ENCODE measurements around the gene HOXC12.

Gene HOXC12

DNA sequence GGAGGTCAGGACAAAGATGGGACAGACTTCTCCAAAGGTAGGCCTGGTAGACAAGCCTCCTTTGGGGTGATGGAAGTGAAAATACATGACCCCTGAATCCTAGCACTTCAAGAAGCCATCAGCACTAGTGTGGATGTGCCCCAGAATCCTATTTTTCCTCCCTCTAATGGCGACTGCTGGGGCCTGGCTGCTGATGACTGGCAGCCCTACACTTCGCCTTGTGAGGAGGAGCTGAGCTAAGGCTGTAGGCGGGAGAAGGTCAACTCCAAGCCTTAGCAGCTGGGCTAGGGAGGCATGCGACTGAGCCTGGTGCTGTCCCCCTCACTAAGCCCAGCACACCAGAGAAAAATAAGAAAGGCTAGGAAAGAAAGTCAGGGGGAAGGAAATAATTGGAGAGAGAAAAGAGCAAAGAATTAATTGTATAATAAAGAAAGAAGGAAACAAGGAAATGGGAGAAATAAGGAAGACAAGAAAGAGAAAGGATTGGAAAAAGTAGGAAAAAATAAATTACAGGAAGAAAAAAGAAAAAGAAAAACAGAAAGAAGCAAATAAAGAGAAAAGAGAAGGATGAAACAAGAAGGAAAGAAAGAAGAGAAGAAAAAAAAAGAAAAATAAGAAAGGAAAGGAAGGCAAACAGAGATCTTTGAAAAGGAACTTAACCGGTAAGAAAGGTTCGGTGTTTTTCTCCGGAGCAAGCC lies 25.6 kb downstream of the HOXC12 start:
- TF ChIP-seq, protein P1, sequence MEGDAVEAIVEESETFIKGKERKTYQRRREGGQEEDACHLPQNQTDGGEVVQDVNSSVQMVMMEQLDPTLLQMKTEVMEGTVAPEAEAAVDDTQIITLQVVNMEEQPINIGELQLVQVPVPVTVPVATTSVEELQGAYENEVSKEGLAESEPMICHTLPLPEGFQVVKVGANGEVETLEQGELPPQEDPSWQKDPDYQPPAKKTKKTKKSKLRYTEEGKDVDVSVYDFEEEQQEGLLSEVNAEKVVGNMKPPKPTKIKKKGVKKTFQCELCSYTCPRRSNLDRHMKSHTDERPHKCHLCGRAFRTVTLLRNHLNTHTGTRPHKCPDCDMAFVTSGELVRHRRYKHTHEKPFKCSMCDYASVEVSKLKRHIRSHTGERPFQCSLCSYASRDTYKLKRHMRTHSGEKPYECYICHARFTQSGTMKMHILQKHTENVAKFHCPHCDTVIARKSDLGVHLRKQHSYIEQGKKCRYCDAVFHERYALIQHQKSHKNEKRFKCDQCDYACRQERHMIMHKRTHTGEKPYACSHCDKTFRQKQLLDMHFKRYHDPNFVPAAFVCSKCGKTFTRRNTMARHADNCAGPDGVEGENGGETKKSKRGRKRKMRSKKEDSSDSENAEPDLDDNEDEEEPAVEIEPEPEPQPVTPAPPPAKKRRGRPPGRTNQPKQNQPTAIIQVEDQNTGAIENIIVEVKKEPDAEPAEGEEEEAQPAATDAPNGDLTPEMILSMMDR (IDR thresholded peaks at IDR 0.05; ENCODE audit: low read depth, low read length): no peak
- DNase-seq (ENCODE audit: extremely low read depth, low read depth): no peak

DNA sequence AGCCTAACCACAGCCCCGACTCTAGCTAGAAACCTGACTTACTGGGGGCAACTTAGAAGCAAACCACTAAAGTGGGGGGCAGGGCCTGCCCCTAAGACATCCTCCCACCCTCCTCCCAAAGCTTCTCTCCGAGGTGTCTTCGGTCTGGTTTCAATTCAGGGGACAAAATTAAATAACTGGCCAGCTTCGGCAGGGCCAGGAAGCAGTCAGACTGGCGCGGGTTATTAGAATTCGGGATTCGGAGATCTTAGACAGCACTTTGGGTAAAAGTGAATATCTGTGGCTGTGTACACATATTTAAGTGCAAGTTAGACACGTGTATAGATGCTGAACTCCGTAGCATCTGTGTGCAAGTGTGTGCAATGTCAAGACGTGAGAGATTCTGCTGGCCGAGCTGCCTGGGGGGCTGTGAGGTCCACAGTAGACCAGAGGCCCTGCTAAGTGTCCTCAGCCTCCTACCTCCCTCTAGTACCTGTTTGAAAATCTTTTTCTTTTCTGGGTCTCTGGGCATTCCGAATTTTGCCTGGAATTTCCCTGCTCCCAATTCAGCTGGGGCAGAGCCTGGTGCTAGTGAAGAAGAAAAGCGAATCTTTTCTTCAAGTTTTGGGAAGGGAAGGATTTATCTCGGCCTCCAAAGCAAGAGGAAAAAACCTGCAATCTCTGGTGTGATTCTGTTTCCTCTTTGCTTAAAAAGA lies 26.2 kb downstream of the HOXC12 start:
- TF ChIP-seq, protein P1 (IDR thresholded peaks at IDR 0.05; ENCODE audit: low read depth, low read length): no peak
- DNase-seq (ENCODE audit: extremely low read depth, low read depth): no peak

DNA sequence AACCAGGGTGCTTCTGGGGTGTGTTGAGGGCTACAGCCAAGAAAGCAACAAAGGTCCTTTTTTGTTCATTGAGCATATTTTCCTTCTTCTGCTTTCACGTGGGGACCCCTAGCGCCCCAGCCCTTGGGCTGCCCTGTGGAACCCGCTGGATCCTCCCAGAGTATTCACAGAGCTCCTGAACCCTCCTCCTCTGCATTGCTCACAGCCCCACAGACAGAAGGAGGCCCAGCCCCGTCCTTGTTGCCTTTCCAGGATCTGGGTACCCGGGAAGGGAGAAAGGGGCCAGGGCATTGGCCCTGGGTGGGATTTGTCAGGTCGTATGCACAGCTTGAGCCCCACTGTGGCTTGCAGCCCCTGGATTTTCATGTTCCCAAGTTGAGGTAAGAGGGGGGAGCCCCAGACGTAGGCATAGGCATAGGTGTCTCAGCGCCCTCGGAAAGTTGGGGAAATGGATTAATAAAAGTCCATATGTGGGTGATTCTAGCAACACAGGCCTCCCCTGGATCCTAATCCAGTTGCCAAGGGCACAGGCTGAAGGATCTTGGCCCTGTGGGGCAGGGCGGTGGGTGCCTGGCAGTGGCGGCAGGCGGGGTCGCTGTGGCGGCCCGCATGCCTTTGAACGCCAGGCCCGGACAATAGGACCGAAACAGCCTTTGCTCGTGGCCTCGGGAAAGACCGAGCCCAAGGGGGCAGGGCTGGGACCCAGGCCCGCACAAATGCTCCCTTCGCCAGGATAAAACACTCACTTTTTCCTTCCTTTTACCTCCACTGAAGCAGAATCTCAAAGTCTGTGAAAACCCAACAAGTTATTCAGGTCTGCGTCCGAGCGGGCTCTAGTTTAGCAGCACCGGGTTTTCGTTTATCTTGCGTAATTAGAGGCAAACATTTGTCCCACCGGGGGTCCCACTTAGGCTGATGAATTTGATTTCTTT lies 27.2 kb downstream of the HOXC12 start:
- DNase-seq (ENCODE audit: extremely low read depth, low read depth): no peak
- TF ChIP-seq, protein P1 (IDR thresholded peaks at IDR 0.05; ENCODE audit: low read depth, low read length): no peak

DNA sequence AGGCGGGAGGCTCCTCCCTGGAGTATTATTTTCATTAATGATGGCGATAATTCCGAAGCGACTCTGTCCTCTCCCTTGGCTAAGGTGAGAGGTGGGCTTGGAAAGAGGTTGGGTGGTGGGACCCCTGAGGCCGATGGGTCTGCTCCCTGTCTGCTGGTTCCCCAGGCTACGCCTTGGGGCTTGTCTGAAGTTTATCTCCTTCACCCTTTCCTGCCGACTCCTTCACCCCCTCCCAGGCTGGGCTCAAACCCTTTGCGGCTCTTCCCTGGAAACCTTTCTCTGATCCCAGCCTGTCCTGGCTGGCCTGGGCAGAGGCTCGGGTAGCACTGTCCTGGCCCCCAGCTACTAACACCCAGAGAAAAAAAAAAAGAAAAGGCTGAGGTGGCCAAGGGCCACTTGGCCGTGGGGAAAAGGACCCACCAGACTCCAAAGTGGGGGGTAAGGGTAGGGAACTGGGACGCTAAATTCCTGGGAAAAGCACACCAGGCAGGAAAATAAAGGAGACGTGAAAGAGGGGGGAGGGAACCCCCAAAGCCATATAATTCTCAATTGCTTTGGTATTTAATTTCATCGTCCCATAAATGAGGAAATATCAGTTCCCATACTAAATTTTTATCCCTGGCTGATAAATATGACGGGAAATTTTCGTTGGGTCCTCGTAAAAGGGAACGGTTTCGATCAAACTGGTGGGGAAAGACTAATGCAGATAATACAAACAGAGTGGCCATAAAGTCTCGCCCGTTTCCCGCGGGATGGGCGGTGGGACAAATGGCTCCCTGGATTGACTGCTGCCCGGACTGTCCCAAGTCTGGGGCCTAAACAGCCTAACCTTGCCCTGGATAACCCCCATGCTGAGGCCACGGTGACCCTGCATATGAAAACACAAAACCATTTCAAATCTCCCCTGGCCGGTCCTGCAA lies 28.2 kb downstream of the HOXC12 start:
- no peak for DNase-seq (ENCODE audit: extremely low read depth, low read depth)
- TF ChIP-seq, protein P1 (IDR thresholded peaks at IDR 0.05; ENCODE audit: low read depth, low read length): no peak

DNA sequence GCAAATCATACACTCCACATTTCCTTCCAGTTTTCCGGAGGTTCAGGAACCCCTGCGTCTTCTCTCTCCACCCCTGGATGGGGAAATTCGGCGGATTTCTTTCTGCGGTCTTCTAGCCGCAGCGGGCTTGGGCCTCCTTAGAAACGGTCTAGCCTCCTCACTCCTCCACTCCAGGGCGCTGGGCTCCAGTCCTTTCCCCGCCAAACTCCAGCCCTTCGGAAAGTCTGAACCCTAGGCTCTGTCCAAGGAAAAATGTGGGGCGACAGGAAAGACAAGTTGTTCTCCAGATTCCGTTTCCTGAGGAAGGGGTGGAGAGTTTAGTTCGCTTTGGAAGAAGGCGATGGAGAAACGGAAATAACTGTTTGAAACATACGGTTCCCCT lies 28.9 kb downstream of the HOXC12 start:
- TF ChIP-seq, protein P1 (IDR thresholded peaks at IDR 0.05; ENCODE audit: low read depth, low read length): no peak

DNA sequence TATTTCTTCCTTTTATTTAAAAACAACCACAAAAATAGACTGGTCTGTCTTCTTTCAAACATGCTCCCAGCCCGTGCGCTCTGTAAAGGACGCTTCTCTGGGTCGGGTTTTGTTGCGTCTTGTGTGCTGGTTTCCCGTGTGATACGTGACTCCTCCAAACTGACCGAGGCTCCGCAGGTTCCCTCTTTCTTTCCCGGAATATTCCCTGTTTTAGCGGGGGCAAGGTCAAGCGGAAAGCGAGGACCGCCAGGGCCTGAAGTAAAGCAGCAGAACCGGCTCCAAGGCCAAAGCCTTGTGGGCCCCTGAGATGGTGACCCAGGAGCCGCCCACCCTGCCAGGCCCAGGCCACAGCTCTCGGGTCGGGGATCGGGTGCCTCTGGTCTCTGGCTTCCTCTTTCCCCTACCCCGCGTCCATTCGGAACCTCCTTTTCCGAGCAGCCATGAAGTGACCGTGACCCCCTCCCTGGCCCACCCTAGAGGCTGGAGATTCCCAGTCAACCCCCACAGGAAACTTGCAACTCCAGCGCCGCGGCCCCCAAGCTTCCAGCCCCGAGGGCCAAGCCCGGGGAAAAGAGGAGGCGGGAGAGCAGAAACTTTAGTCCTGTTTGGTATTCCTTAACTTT lies 29.4 kb downstream of the HOXC12 start:
- no peak for DNase-seq (ENCODE audit: extremely low read depth, low read depth)
- TF ChIP-seq, protein P1 (IDR thresholded peaks at IDR 0.05; ENCODE audit: low read depth, low read length): no peak

More for the DNA sequence above, 28.9 kb downstream of the HOXC12 start:
- DNase-seq (ENCODE audit: extremely low read depth, low read depth): no peak
